CD14-positive monocyte (primary cell): ENCODE measurements around the gene BANP. TPM values are rescaled to one million over a fixed set of nuclear protein-coding genes. Genes with fewer than 3 reads are reported as not detected.

Experiments used
- DNase-seq, 3 donors: peaks; one replicate each; pipeline ENCODE4 v3.0.0-alpha.2; 2011 to 2022
- H2AFZ ChIP-seq: 2 replicates; pipeline ENCODE4 v1.6.0; 2012; ENCODE audit warnings: mild to moderate bottlenecking, low read depth, low read length, inconsistent platforms; ENCODE audit not compliant: insufficient read depth, poor library complexity, severe bottlenecking
- H3K27ac ChIP-seq, 2 donors: 1 replicate in 1 of 2; 2 replicates in 1 of 2; pipeline ENCODE4 v1.5.1; 2012 to 2013; ENCODE audit warnings: low read length in 2 of 2, control low read depth in 1 of 2, inconsistent platforms in 1 of 2, low read depth in 1 of 2, mild to moderate bottlenecking in 1 of 2
- H3K27me3 ChIP-seq, 2 donors: one replicate each; pipeline versions ENCODE4 v1.6.0 to v1.6.1; 2011 to 2013; ENCODE audit warnings: low read length in 2 of 2; ENCODE audit not compliant: control insufficient read depth in 2 of 2, insufficient read depth in 2 of 2
- H3K36me3 ChIP-seq, 2 donors: replicated peaks in 1 of 2; 1 replicate in 1 of 2; 2 replicates in 1 of 2; pipeline versions ENCODE4 v1.5.1 to v1.6.1; 2012 to 2013; ENCODE audit warnings: low read length in 2 of 2, control low read depth in 1 of 2, inconsistent platforms in 1 of 2, mild to moderate bottlenecking in 1 of 2; ENCODE audit not compliant: insufficient read depth in 2 of 2, control insufficient read depth in 1 of 2
- H3K4me1 ChIP-seq, 2 donors: 1 replicate in 1 of 2; 2 replicates in 1 of 2; pipeline versions ENCODE4 v1.5.1 to v1.6.1; 2012 to 2013; ENCODE audit warnings: low read length in 2 of 2, control low read depth in 1 of 2, inconsistent platforms in 1 of 2, mild to moderate bottlenecking in 1 of 2, moderate library complexity in 1 of 2; ENCODE audit not compliant: insufficient read depth in 2 of 2, control insufficient read depth in 1 of 2
- H3K4me2 ChIP-seq: replicated peaks from 2 replicates; pipeline ENCODE3; 2012; ENCODE audit warnings: low read length, moderate library complexity, mild to moderate bottlenecking; ENCODE audit not compliant: poor library complexity, severe bottlenecking; ENCODE audit errors: extremely low read depth
- H3K4me3 ChIP-seq, 3 experiments: fragments of 200-600 bp in 1 of 3; sonication (generic) in 1 of 3; replicated peaks in 1 of 3; 1 replicate in 2 of 3; 2 replicates in 1 of 3; pipeline ENCODE4 v1.5.1; 2011 to 2013; ENCODE audit warnings: low read length in 3 of 3, mild to moderate bottlenecking in 3 of 3, control low read depth in 2 of 3, low read depth in 2 of 3, inconsistent platforms in 1 of 3, moderate library complexity in 1 of 3
- H3K79me2 ChIP-seq: 2 replicates; pipeline ENCODE4 v1.6.0; 2012; ENCODE audit warnings: mild to moderate bottlenecking, control low read depth, inconsistent platforms, low read length, moderate library complexity; ENCODE audit not compliant: insufficient read depth
- H3K9ac ChIP-seq: 2 replicates; pipeline ENCODE4 v1.6.0; 2017; ENCODE audit warnings: low read length, mild to moderate bottlenecking; ENCODE audit not compliant: insufficient read depth, poor library complexity, severe bottlenecking
- H3K9me3 ChIP-seq, 2 donors: replicated peaks in 1 of 2; 1 replicate in 1 of 2; 2 replicates in 1 of 2; pipeline versions ENCODE4 v1.5.1 to v1.6.1; 2012 to 2013; ENCODE audit warnings: low read length in 2 of 2, control low read depth in 1 of 2; ENCODE audit not compliant: control insufficient read depth in 1 of 2, insufficient read depth in 1 of 2
- H4K20me1 ChIP-seq: 2 replicates; pipeline ENCODE4 v1.6.0; 2012; ENCODE audit warnings: mild to moderate bottlenecking, low read length, control low read depth, moderate library complexity; ENCODE audit not compliant: insufficient read depth
- H3K27ac Mint-ChIP-seq, 7 donors: one replicate each; pipeline ENCODE4 v1.8.0; 2020; ENCODE audit warnings: mild to moderate bottlenecking in 7 of 7, mixed read lengths in 7 of 7, moderate library complexity in 6 of 7, inconsistent platforms in 2 of 7
- H3K27me3 Mint-ChIP-seq, 3 donors: one replicate each; pipeline ENCODE4 v1.8.0; 2021 to 2022; ENCODE audit warnings: low read depth in 3 of 3, mild to moderate bottlenecking in 3 of 3, mixed read lengths in 3 of 3, moderate library complexity in 3 of 3, inconsistent platforms in 1 of 3
- H3K36me3 Mint-ChIP-seq, 2 donors: one replicate each; pipeline ENCODE4 v1.8.0; 2020; ENCODE audit warnings: mixed read lengths in 2 of 2, inconsistent platforms in 1 of 2, mild to moderate bottlenecking in 1 of 2
- H3K4me1 Mint-ChIP-seq: one replicate; pipeline ENCODE4 v1.8.0; 2020; ENCODE audit warnings: mild to moderate bottlenecking, mixed read lengths
- H3K4me3 Mint-ChIP-seq, 2 donors: one replicate each; pipeline ENCODE4 v1.8.0; 2020; ENCODE audit warnings: mild to moderate bottlenecking in 2 of 2, mixed read lengths in 2 of 2, moderate library complexity in 1 of 2
- H3K9me3 Mint-ChIP-seq, 7 donors: one replicate each; pipeline ENCODE4 v1.8.0; 2020 to 2022; ENCODE audit warnings: mixed read lengths in 7 of 7, mild to moderate bottlenecking in 6 of 7, moderate library complexity in 6 of 7, inconsistent platforms in 2 of 7
- WGBS: methylation state at CpG from one replicate; pipeline ENCODE4 v1.1.5; 2013; ENCODE audit warnings: missing lambda C conversion rate; ENCODE audit not compliant: insufficient coverage; 5-methylcytosine and 5-hydroxymethylcytosine counted together
- intact Hi-C, 2 donors: fragments of 100-400 bp; cut with micrococcal nuclease; formaldehyde crosslinking; loops; one replicate each; pipeline versions ENCODE4 v1.15.0 to v1.15.1; 2023
- polyA plus RNA-seq, 3 donors: library from polyadenylated mRNA; depleted of rRNA in 1 of 3; unstranded in 2 of 3; stranded (reverse) in 1 of 3; fragments of 300-500 nt in 2 of 3; fragments of >200 nt in 1 of 3; fragmentation: Illumina TruSeq in 2 of 3; gene quantifications; 1 replicate in 2 of 3; 2 replicates in 1 of 3; pipeline ENCODE4 v1.2.3, GENCODE V29; 2012 to 2021
- TF ChIP-seq, protein P1 (sequence below): fragments of 200-600 bp; IDR thresholded peaks from one replicate; pipeline ENCODE4 v1.8.0; 2022; ENCODE audit warnings: antibody characterized with exemption, mild to moderate bottlenecking

Gene BANP
- polyA plus RNA-seq, 3 donors: 10.1 to 40.9 (median 11.7) TPM

- Histone ChIP-seq H3K9me3 (peaks cover 7% of the 10 kb centered on the region in 2 donors), H3K4me2 (no peak overlapping the region), H3K4me1 (peaks cover 19 to 25% of the 10 kb centered on the region in 2 donors), H3K4me3 (no peak overlapping the region), H3K79me2 (peaks cover 92% of the 10 kb centered on the region), H3K9ac (no peak overlapping the region), H3K27ac (peak overlapping the region in 1 of 2 donors; percentile 2), H3K27me3 (no peaks in the 10 kb centered on the region), H3K36me3 (peaks cover under 1 to 25% of the 10 kb centered on the region in 2 donors), H4K20me1 (peaks cover 69% of the 10 kb centered on the region), H2AFZ (peak overlapping the region; percentile 66)
- TF ChIP-seq, protein P1, sequence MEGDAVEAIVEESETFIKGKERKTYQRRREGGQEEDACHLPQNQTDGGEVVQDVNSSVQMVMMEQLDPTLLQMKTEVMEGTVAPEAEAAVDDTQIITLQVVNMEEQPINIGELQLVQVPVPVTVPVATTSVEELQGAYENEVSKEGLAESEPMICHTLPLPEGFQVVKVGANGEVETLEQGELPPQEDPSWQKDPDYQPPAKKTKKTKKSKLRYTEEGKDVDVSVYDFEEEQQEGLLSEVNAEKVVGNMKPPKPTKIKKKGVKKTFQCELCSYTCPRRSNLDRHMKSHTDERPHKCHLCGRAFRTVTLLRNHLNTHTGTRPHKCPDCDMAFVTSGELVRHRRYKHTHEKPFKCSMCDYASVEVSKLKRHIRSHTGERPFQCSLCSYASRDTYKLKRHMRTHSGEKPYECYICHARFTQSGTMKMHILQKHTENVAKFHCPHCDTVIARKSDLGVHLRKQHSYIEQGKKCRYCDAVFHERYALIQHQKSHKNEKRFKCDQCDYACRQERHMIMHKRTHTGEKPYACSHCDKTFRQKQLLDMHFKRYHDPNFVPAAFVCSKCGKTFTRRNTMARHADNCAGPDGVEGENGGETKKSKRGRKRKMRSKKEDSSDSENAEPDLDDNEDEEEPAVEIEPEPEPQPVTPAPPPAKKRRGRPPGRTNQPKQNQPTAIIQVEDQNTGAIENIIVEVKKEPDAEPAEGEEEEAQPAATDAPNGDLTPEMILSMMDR: no peak
- 88% methylated on average over 5 of the region's 5 CpGs for WGBS
- Mint-ChIP-seq H3K4me3 (no peak overlapping the region), H3K9me3 (peaks cover 4 to 9% (median 6%) of the 10 kb centered on the region in 7 donors), H3K27ac (peak overlapping the region in 4 of 7 donors; percentile 67 to 82 (median 72)), H3K27me3 (no peaks in the 10 kb centered on the region), H3K4me1 (peaks cover 38% of the 10 kb centered on the region), H3K36me3 (peaks cover 38 to 45% of the 10 kb centered on the region in 2 donors)
- DNase-seq: no peak
- intact Hi-C loops: no loop called here
Observed at GRCh38 chr16:87966064-87966645, 14.9 kb downstream of the BANP start.

- peak overlapping the region; percentile 64 for H3K4me2 ChIP-seq
- peaks cover 70% of the 10 kb centered on the region for H4K20me1 ChIP-seq
- peak overlapping the region; percentile 29 for H3K9ac ChIP-seq
- peak overlapping the region; percentile 66 for H2AFZ ChIP-seq
- peak overlapping the region in 6 of 7 donors; percentile 40 to 85 (median 66) for H3K27ac Mint-ChIP-seq
- H3K27me3 ChIP-seq: no peaks in the 10 kb centered on the region
- H3K27me3 Mint-ChIP-seq: no peaks in the 10 kb centered on the region
- peaks cover 2 to 25% of the 10 kb centered on the region in 2 donors for H3K36me3 ChIP-seq
- WGBS: 0% methylated on average over 8 of the region's 14 CpGs
- peaks cover 19 to 25% of the 10 kb centered on the region in 2 donors for H3K4me1 ChIP-seq
- H3K27ac ChIP-seq: peak overlapping the region; percentile 1 to 2
- intact Hi-C loops: no loop called here
- DNase-seq: no peak
- H3K9me3 ChIP-seq: peaks cover 10 to 12% of the 10 kb centered on the region in 2 donors
- TF ChIP-seq, protein P1: no peak
- H3K9me3 Mint-ChIP-seq: peaks cover 9 to 15% (median 12%) of the 10 kb centered on the region in 7 donors
- H3K36me3 Mint-ChIP-seq: peaks cover 38 to 45% of the 10 kb centered on the region in 2 donors
- peak overlapping the region; percentile 60 to 76 for H3K4me3 Mint-ChIP-seq
- H3K4me1 Mint-ChIP-seq: peaks cover 36% of the 10 kb centered on the region
- peaks cover 92% of the 10 kb centered on the region for H3K79me2 ChIP-seq
- peak overlapping the region in 2 of 3 experiments; percentile 4 to 48 for H3K4me3 ChIP-seq
Observed at GRCh38 chr16:87966685-87967185, 15.5 kb downstream of the BANP start.
